Hair follicular keratinocyte (primary cell): ENCODE measurements around the gene TRAPPC2L. TPM values are rescaled to one million over a fixed set of nuclear protein-coding genes. Genes with fewer than 3 reads are reported as not detected.

Source experiments
- total RNA-seq: library from RNA; depleted of rRNA; stranded (reverse); fragments of >200 nt; gene quantifications from 2 replicates; pipeline ENCODE4 v1.2.3, GENCODE V29; 2015

TRAPPC2L gene, protein sequence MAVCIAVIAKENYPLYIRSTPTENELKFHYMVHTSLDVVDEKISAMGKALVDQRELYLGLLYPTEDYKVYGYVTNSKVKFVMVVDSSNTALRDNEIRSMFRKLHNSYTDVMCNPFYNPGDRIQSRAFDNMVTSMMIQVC
- 33.3 and 50.0 TPM in 2 replicates for total RNA-seq

DNA sequence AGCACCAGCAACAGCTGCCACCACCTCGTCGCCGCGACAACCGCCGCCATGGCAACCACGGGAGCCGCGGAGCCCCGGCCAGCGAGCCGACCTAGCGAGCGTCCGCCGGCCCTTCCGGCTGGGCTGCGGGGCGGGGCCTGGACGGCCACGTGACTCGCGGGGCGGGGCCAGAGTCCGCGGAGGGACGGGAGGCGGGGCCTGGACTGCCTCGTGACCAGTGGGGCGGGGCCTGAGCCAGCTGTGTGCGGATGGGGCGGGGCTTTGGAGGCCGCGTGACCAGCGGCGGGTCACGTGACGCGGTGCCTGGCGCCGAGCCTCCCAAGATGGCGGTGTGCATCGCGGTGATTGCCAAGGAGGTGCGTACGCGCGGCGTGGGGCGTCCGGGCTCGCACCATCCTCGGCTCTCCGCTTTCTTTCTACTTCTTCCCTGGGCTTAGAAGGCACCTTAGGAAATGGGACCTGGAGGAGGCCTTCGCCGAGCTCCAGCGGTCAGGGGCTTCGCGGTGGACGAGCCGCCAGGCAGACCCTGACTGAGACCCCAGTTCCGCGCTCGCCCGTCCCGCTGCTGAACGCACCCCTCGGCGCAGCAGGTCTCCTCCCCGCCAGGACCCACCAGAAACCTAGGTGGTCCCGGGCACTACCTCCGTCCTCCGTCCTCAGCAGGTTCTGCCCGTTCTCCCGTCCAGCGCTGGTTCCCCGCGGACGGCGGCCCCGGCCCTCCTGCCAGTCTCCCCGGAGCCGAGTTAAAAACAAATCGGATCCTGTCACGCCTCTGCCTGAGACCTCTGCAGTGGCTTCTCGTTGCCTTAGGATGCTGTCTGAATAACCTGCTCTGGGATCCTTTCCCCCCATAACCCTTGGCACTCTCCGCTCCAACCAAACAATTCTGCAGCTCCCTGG, at the start of gene TRAPPC2L, which contains the start of gene GALNS:
Gene TRAPPC2L (plus strand): TSS at position 300 of the 900 bp plus-strand sequence. CDS start 24 bp downstream, at position 324.
Gene GALNS (minus strand): TSS at position 120 of the 900 bp plus-strand sequence. CDS start 70 bp downstream, at position 50.

DNA sequence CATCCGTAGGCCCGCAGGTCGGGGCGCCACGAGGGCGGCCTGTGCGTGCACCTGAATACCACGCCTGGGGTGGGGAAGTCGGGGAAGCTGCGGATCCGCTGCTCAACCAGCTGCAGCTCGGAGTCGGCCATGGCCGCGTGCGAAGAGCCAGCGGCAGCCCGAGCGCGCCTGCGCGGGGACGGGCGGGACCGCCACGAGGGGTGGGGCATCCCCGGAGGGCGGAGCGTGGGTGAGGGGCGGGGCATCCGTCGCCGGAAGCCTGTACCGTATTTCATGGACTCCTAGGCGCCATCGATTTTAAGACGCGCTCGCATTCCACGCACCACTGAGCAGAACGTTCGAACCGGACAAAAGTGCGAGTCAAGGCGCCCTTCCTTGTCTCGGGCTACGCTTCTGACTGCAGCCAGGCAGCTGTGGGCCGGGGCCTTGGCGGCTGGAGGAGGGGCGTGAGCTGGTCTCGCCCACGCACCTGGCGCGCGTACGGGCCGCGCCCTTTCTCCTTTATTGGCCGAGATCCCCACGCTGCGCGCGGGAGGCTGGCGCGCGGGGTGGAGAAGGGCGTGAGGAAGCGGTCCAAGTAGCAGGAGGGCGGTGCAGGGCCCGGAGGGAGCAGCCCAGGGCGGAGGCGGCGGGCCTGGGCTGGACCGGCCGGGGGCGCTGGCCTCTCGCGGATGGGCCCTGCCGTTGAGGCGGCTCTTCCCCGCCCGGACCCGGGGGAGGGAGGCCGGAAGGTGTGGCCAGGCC, 45.0 kb upstream of the TRAPPC2L start, which contains the start of gene APRT:
Gene APRT (minus strand): TSS at position 160 of the 744 bp plus-strand sequence. CDS start 29 bp downstream, at position 131.

DNA sequence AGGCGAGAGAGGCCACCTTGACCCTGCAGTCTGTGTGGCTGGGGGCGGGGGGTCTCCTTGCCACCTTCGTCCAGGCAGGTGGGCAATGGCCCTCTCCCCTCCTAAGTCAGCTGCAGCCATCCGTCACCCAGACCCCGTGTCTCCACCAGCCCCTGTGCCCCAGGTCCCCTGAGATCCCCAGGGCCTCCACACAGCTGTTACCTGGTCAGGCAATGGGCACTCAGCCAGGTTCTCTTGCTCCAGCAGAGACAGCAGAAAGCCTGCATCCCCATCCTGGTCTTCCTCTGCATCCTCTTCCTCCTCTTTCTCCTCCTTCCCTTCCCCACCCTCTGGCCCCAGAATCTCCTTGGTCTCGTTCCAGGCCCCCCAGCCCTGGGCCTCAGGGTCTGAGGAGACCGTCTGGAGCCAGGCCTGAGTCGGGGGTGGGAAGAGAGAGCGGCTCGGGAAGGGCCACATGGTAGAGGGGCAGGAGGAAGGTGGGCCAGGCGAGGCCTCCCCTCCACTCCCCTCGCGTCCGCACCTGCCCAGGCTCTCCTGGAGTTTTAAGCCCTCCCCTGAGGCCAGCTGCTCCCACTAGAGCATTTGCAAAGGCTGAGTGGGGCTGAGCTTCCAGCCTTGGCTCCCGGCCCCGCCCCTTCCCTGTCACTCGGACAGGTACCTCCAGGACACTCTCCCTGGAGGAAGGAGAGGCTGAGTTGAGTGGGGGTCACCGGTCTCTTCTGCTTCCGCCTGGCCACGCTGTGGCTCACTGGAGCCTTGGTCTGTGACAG, 9.4 kb downstream of the TRAPPC2L start, which contains the start of gene PABPN1L:
Gene PABPN1L (minus strand): TSS at position 510 of the 770 bp plus-strand sequence. CDS start 54 bp downstream, at position 456.

Other genes with a start within 250 kb of the TRAPPC2L start
- gene IL17C, start 218.6 kb upstream of the TRAPPC2L start, total RNA-seq: not detected in 2 replicates
- 88.1 and 94.3 TPM in 2 replicates for gene CYBA, start 206.1 kb upstream of the TRAPPC2L start, total RNA-seq
- gene MVD, start 194.0 kb upstream of the TRAPPC2L start, total RNA-seq: 238 and 321 TPM in 2 replicates
- 0.57 TPM in 1 of 2 replicates, not detected in the other for gene SNAI3, start 170.6 kb upstream of the TRAPPC2L start, total RNA-seq
- gene RNF166, start 150.7 kb upstream of the TRAPPC2L start, total RNA-seq: 10.5 and 12.8 TPM in 2 replicates
- 11.0 and 24.8 TPM in 2 replicates for gene CTU2, start 150.6 kb upstream of the TRAPPC2L start, total RNA-seq
- gene PIEZO1, start 71.9 kb upstream of the TRAPPC2L start, total RNA-seq: 167 and 172 TPM in 2 replicates
- 19.9 and 44.1 TPM in 2 replicates for gene CDT1, start 53.3 kb upstream of the TRAPPC2L start, total RNA-seq
- 209 and 236 TPM in 2 replicates for gene APRT, start 45.2 kb upstream of the TRAPPC2L start, total RNA-seq
- 18.2 and 23.8 TPM in 2 replicates for gene GALNS, start 180 bp upstream of the TRAPPC2L start, total RNA-seq
- gene PABPN1L, start 9.5 kb downstream of the TRAPPC2L start, total RNA-seq: not detected in 2 replicates
- gene CBFA2T3, start 120.1 kb downstream of the TRAPPC2L start, total RNA-seq: 0.11 and 0.23 TPM in 2 replicates
- 22.5 and 36.7 TPM in 2 replicates for gene ACSF3, start 236.7 kb downstream of the TRAPPC2L start, total RNA-seq